NCI-H2029 treated with DMSO at 0.1 percent for 48 hours (cell line): ENCODE results near the gene WDFY4.

ENCODE experiments used
- DNase-seq: peaks from one replicate; lab custom pipeline; 2025; lab: John Stamatoyannopoulos, UW

Gene WDFY4

DNA sequence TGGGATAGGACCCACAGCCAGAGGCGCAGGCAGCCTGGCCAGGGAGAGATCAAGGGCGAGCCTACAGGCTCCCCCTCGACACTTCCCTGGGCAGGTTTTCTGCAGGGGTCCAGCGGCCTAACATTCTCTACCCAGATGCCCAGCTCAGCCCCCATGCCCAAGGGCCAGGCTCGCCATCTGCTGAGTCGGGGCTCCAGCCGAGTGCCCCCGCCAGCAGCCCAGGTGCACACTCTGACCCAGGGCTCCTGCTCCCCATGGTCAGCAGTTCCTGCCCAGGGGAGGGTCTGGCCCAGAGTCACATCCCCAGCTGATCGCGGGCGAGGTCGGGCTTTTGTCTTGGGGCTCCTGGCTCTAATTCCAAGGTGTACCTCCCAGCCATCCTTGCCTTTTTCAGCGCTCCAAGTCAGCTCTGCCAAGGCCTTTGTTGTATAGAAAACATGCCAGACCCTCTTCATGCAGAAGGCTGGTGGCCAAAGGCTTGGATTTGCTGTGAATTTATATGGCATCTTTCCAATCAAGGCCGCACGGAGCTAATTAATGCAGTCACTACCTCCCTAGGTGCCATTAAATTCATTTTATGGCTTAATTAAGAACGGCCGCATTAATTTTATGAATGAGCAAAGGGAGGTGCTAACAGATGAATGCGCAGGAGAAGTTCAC, 134.3 kb downstream of the WDFY4 start:
- no peak for DNase-seq

DNA sequence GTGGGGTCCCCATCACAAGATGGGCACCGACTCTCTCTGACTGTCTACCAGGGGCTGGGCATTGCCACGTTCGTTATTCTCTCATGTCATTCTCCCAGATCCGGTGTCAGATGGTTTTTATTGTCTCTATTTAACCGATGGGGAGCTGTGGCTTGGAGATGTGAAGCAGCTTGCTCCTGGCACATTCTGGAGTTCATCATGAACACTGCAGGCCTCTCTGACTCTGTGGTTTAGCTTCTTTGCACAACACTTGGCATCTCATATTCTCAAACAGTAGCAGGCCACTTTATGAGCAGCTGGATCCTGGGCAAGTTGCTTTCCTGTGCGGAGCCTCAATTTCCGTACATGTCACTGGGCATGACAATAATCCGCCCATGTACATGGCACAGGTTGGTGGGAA, 135.1 kb downstream of the WDFY4 start:
- no peak for DNase-seq

DNA sequence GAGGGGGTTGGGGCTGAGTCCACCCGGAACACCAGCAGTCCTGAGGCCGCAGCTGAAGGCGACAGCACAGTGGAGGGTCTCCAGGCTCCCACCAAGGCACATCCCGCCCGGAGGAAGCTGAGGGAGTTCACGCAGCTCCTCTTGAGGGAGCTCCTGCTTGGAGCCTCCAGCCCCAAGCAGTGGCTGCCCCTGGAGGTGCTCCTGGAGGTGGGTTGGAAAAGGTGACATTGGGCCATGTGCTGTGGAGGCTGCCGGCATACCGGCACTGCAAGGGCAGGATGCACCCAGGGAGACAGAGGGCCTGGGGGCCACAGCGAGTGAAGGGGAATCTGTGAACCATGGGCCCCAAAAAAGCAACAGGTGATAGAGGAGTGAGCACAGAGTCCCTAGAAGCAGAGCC, 135.6 kb downstream of the WDFY4 start:
- no peak for DNase-seq

- DNase-seq, result no peak
These were observed 136.0 kb downstream of the WDFY4 start for GRCh38 chr10:48820699-48821098.

- no peak for DNase-seq
These were observed 136.4 kb downstream of the WDFY4 start for GRCh38 chr10:48821111-48821510.

DNA sequence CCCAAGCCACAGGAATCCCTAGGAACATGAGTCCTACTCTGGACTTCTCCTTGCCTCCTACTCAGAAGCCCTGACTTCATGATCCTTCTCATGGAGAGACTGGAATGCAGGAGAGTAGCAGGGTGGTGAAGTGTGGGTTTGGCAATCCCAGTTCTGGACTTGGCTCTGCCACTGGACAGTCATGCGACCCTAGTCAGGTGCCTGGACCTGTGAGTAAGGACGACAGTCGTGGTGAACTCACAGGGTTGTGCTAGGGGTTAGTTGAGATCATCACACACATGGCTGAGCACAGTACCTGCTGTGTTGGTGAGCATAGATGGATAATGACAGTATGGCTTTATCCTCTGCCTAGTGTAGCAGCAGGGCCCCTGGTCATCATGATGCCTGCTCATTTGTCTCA, 137.0 kb downstream of the WDFY4 start:
- DNase-seq, result no peak

GRCh38 chr10:48833674-48834073, 149.0 kb downstream of the WDFY4 start:
- DNase-seq, result no peak

DNA sequence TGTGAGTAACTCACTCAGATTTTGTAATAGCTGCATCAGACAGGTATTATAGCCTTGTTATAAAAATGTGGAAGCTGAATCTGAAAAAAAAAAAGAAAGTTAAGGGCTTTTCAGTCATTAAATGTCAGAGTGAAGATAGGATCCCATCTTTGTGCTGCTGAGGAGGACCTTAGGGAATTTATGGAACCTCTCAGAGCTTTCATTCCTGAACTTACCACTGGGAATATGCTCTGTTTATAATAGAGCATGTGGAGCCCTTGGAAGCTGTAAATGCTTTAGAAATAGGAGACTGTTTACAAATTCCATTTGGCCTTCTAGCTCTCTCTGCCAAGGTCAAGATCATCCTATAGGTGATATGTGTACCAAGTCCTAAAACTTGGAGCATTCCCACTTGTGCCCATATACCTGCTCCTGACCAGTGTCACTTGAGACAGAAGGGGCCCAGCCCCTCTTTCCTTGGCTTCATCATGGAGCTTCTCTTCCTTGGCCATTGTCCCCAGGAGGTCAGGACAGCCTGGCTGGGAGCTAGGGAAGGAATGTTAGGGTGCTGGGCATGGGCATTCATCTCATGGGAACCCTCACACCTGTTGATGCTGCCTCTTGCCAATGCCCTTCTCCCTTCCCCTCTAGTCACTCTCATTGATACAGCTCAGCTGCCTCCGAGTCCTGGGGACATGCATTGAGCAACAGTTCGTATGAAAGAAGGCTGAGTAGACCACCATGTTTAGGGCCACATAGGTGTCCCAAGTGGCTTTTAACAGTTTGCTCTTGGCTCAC, 149.7 kb downstream of the WDFY4 start:
- no peak for DNase-seq

- no peak for DNase-seq
These were observed 151.1 kb downstream of the WDFY4 start for GRCh38 chr10:48835781-48836180.

DNA sequence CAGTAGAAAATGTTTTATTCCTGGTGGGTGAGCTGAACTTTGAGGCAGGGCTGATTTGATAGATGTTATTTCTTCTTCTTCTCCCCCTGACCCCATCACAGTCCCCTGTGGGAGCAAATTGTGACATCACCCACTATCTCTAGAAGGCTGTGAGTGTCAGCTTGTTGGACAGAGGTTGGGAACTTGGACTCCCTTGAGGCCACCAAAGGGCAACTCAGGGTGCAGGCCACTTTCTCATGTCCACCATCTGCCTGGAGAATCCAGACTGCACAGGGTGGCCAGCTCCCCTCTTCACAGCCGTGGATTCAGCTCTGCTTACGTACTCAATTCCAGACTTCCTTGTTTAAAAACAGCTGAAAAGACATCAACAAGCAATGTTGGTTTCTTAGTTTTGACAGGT, 151.9 kb downstream of the WDFY4 start:
- DNase-seq, result no peak

DNA sequence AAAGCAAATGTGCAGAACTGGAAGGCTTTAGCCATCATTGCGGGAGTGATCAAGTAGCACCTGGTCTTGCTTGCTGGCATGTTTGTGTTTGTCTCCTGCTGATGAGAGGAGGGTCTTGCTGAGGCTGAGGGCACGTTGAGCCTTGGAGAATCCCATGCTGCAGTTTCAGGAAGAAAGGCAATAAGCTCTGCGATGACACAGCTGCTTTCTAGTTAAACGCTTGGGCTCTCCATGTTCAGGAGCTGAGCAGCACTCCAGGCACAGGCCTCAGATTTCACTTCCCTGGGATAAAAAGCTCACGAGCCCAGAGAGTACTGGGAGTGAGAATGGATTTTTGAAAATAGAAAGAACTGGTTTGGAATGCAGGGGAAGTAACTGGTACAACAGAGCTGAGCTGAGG, 154.2 kb downstream of the WDFY4 start:
- DNase-seq, result no peak

- DNase-seq, result no peak
These were observed 155.4 kb downstream of the WDFY4 start for GRCh38 chr10:48839809-48840679.

DNA sequence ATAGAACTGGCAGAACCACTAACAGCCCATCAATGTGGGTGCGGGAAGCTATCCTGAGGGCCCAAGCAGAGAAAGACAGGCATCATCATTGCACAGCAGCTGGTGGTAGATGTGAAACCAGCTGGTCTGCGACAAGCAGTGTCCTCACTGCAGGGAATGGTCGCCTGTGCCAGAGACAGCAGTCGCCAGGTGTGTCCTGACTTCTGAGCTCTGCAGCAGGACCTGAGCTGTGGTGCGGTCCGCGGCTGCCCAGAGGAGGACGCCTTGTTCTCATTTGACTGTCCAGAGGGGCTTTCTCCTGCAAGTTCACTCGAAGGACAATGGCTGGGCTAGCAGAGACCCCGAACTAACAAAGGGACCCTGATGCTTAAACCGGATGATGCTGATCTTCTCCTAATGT, 157.6 kb downstream of the WDFY4 start:
- DNase-seq, result no peak

- no peak for DNase-seq
These were observed 158.5 kb downstream of the WDFY4 start for GRCh38 chr10:48843198-48843597.

DNA sequence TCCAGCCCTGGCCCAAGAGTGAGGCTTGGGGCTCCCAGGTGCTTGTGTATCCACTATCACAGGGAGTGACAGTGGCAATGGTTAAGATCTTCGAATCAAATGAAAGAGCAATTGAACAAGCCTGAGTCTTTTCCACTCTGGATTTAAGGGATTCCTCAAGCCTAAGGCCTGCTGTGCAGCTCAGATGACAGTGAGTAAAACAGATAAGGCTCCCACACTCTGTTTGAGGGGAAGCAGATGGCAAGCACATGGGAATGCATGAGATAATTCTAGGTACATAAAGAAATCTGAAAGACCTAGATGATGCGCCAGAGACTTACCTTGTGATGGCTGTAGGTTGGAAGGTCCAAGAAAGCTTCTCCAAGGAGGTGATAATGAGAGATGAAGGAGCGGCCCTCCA, 159.9 kb downstream of the WDFY4 start:
- DNase-seq, result no peak

GRCh38 chr10:48845512-48845911, 160.8 kb downstream of the WDFY4 start:
- no peak for DNase-seq

DNA sequence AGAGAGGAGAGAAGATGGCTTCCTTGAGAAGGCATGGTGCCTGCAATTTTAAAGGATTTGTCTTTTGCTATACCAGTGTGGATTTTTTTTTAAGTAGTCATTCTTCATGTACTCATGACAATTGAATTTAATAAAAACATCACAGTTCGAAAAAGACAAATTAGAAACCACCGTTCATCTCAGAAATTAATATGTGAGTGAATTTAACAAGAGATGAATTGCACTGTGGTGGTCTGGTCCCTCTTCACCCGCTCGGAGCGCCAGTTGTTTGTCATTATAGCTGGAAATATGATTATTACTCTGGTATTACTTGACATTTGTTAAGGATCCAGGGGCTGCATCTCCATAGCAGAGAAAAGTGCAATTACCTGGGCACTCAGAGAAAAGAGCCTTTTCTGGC, 163.0 kb downstream of the WDFY4 start:
- DNase-seq, result no peak

GRCh38 chr10:48856855-48857254, 172.2 kb downstream of the WDFY4 start:
- DNase-seq, result no peak

DNA sequence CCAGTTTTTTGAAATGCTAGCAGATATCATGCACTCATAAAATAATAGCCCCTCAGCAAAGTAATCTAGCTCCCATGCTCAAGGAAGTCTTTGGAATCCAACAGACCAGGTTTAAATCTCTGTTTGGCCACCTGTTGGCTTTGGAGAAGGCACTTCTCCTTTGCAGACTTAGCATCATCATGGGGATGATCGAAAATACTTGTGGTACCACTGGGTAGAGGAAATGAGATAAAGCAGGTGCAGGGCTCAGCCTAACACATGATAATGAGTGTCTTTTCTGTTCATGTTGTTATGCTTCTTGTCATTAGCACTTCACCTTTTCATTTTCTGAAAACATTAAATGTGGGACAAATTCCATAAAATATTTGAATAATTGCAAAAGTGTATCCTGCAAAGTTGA, 187.6 kb downstream of the WDFY4 start:
- DNase-seq, result no peak

- no peak for DNase-seq
These were observed 193.4 kb downstream of the WDFY4 start for GRCh38 chr10:48878091-48878490.

DNA sequence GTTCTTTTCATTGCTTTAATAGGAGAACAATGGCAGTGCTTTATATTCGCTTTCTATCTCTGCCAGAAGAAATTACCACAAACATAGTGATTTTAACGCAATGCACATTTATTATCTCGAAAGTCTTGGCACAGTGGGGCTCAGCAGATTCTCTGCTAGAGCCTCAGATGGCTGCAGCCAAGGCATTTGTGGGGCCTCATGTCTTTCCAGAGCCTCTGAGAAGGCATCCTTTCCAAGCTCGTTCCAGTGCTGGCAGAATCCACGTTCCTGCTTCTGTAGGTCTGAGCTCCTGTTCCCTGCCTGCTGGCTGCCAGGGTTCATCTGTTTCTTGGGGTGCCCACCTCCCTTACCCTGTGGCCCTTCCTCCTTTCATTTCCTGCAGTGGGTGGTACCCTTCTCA, 194.8 kb downstream of the WDFY4 start:
- DNase-seq, result no peak

DNA sequence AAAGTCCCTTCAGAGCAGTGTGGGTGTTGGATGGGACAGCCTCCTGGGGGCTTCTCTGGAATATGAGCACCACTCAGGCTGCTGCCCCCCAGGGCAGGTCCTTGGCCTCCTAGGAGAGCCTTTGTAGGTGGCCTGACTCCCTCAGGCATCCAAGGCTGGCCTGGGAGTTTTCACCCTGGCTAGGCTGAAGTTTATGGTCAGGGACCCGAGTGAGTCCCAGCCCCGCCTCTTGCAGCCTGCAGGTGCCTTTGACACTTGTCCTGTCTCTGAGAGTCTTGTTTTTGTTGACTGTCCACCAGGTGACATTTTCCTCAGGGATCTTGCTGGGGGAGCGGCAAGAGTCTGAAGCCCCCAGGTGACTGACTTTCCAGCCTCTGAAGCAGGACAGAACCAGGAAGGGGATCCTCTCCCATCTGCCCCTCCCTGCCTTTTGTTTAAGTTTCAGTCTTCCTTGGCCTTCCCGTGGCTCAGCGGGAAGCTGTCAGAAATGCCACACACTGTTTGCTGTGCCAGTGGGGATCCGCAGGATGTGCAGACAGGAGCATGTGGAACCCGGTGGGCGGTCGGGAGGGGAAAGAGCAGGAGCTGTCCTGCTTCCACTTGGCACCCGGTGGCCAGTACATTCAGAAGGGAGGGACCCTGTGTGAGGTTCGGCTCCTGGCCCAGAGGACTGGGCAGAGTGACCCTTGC, 195.5 kb downstream of the WDFY4 start:
- DNase-seq, result no peak
